Ishikawa (cell line): ENCODE data around the gene PACSIN2.

Experiments used
- CEBPB ChIP-seq: IDR thresholded peaks from 2 replicates; pipeline ENCODE4 v1.6.1; 2012
- CREB1 ChIP-seq: IDR thresholded peaks from 2 replicates; pipeline ENCODE4 v1.6.1; 2012; ENCODE audit warnings: low read depth
- EGR1 ChIP-seq: IDR thresholded peaks from 2 replicates; pipeline ENCODE4 v1.6.1; 2012
- EP300 ChIP-seq: IDR thresholded peaks from 2 replicates; pipeline ENCODE4 v1.6.1; 2012; ENCODE audit warnings: borderline replicate concordance
- FOXM1 ChIP-seq: IDR thresholded peaks from 2 replicates; pipeline ENCODE4 v1.6.1; 2012; ENCODE audit warnings: low read depth, borderline replicate concordance
- MAX ChIP-seq: IDR thresholded peaks from 2 replicates; pipeline ENCODE4 v1.6.1; 2012
- NFIC ChIP-seq: IDR thresholded peaks from 2 replicates; pipeline ENCODE4 v1.6.1; 2012
- RAD21 ChIP-seq: IDR thresholded peaks from 2 replicates; pipeline ENCODE4 v1.6.1; 2012; ENCODE audit warnings: low read depth
- REST ChIP-seq: IDR thresholded peaks from 2 replicates; pipeline ENCODE4 v1.6.1; 2012; ENCODE audit warnings: low read depth, mild to moderate bottlenecking
- TAF1 ChIP-seq: IDR thresholded peaks from 2 replicates; pipeline ENCODE4 v1.6.1; 2012; ENCODE audit warnings: low read depth, mild to moderate bottlenecking
- TCF12 ChIP-seq: IDR thresholded peaks from 2 replicates; pipeline ENCODE4 v1.6.1; 2012; ENCODE audit warnings: low read depth
- TEAD4 ChIP-seq: IDR thresholded peaks from 2 replicates; pipeline ENCODE4 v1.6.1; 2012
- USF1 ChIP-seq: IDR thresholded peaks from 2 replicates; pipeline ENCODE4 v1.6.1; 2012
- YY1 ChIP-seq: IDR thresholded peaks from 2 replicates; pipeline ENCODE4 v1.6.1; 2012; ENCODE audit warnings: low read depth
- ZBTB7A ChIP-seq: IDR thresholded peaks from 2 replicates; pipeline ENCODE4 v1.6.1; 2012; ENCODE audit warnings: low read depth

Gene PACSIN2

GRCh38 chr22:42922374-42923191 lies 92.4 kb downstream of the PACSIN2 start:
- no peak for TF ChIP-seq TAF1
- no peak for TF ChIP-seq YY1
- TF ChIP-seq ZBTB7A = no peak
- no peak for TF ChIP-seq TCF12
- TF ChIP-seq RAD21 = no peak
- TF ChIP-seq CREB1 = no peak
- TF ChIP-seq NFIC = no peak
- TF ChIP-seq USF1 = no peak
- TF ChIP-seq TEAD4 = no peak
- no peak for TF ChIP-seq EGR1
- no peak for TF ChIP-seq EP300
- TF ChIP-seq CEBPB = no peak
- TF ChIP-seq MAX = no peak
- TF ChIP-seq FOXM1 = no peak
- TF ChIP-seq REST = no peak

- TF ChIP-seq FOXM1 (no peak), RAD21 (no peak)
Measured at GRCh38 chr22:42920101-42920820, 94.7 kb downstream of the PACSIN2 start.

GRCh38 chr22:42919199-42919598 lies 95.8 kb downstream of the PACSIN2 start:
- no peak for TF ChIP-seq USF1
- no peak for TF ChIP-seq REST
- no peak for TF ChIP-seq FOXM1
- TF ChIP-seq YY1 = no peak
- no peak for TF ChIP-seq NFIC
- TF ChIP-seq EGR1 = no peak
- TF ChIP-seq MAX = no peak
- TF ChIP-seq TCF12 = no peak

- TF ChIP-seq EGR1 (no peak), ZBTB7A (no peak), YY1 (no peak), NFIC (no peak), FOXM1 (no peak)
Measured at GRCh38 chr22:42918500-42918899, 96.4 kb downstream of the PACSIN2 start.

- no peak for TF ChIP-seq FOXM1
- TF ChIP-seq CREB1 = no peak
Measured at GRCh38 chr22:42915980-42916765, 98.8 kb downstream of the PACSIN2 start.

GRCh38 chr22:42914511-42915076 lies 100.4 kb downstream of the PACSIN2 start:
- TF ChIP-seq NFIC = no peak
- TF ChIP-seq REST = no peak
